ENCODE data around the gene RHOT1.

The RHOT1 gene

DNA sequence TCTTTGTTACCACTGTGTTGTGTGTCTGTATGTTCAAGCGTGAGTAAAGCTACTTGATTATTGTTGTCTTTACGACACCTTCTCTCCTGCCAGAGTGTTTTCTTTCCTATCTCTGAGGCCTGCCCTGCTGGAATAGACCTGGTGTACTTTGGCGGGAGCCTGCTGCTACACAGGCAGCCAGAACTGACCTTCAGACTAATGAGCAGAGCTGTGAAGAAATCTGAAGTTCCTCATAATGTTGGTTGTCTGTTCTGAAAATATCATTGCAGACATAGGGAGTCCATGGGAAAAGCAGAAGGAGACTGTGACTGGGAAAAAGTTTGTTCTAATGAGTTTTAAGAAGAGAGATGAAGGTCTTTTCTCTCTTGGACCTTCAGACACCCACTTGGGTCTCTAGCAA, 9.8 kb downstream of the RHOT1 start:
- H3K4me3 ChIP-seq (ENCODE audit: low read length), result no peak overlapping the region
- no peak for DNase-seq (ENCODE audit: low read depth)
- TF ChIP-seq, protein P1, sequence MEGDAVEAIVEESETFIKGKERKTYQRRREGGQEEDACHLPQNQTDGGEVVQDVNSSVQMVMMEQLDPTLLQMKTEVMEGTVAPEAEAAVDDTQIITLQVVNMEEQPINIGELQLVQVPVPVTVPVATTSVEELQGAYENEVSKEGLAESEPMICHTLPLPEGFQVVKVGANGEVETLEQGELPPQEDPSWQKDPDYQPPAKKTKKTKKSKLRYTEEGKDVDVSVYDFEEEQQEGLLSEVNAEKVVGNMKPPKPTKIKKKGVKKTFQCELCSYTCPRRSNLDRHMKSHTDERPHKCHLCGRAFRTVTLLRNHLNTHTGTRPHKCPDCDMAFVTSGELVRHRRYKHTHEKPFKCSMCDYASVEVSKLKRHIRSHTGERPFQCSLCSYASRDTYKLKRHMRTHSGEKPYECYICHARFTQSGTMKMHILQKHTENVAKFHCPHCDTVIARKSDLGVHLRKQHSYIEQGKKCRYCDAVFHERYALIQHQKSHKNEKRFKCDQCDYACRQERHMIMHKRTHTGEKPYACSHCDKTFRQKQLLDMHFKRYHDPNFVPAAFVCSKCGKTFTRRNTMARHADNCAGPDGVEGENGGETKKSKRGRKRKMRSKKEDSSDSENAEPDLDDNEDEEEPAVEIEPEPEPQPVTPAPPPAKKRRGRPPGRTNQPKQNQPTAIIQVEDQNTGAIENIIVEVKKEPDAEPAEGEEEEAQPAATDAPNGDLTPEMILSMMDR (conservative IDR thresholded peaks at IDR 0.05; ENCODE audit: low read length), result no peak

DNA sequence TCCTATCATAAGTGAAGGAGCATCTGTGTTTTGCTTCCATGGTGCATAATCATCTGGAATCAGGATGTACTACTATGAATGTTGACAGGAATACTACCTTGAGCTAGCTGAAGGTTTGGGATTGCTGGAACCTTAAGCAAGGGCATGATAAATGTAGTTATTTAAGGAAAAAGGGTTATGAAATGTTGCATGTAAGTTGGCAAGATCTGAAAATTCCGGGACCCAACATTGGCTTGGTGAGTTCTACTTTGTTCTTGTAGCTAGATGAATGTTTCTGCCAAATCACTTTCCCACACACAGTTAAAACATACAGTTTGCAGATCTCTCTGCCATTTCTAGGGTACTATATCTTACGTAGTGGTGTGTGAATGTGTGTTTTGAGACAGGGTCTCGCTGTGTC, 13.6 kb downstream of the RHOT1 start:
- peak; percentile 32 for DNase-seq (ENCODE audit: low read depth)
- H3K4me3 ChIP-seq (ENCODE audit: low read length), result no peak overlapping the region
- TF ChIP-seq, protein P1 (conservative IDR thresholded peaks at IDR 0.05; ENCODE audit: low read length), result no peak

DNA sequence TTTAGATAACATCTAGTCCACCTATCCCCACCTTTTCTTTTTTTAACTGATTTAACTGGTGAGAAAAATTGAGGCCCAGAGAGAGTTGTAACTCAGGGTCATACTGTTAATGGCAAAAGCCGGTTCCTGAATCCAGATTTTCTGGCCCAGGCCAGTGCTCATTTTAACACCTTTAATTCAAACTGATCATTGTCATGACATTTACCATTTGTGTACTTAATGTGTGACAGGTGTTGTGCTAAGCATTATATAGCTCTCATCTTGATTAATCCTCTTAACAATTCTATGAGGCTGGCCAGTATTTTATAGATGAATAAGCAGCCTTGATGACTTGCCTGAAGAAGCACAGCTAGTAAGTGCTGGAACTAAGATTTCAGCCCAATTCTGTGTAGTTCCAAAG, 14.4 kb downstream of the RHOT1 start:
- DNase-seq (ENCODE audit: low read depth), result no peak
- TF ChIP-seq, protein P1 (conservative IDR thresholded peaks at IDR 0.05; ENCODE audit: low read length), result no peak
- no peak overlapping the region for H3K4me3 ChIP-seq (ENCODE audit: low read length)

DNA sequence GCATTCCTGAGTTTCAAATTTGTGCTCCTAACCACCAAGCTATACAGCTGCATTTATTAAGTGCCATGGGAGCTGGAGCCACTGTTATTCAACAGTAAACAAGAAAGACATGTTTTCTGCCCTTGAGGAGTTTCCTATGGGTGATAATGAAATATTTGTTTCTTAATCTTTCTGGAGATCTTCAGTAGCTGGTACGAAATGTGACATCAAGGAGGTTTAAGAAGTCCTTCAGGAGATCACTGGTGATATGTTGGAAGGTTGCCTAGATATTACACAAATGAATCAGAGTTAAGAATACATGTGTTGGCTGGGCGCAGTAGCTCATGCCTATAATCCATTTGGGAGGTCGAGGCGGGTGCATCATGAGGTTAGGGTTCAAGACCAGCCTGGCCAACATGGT, 14.9 kb downstream of the RHOT1 start:
- no peak overlapping the region for H3K4me3 ChIP-seq (ENCODE audit: low read length)
- TF ChIP-seq, protein P1 (conservative IDR thresholded peaks at IDR 0.05; ENCODE audit: low read length), result no peak
- DNase-seq (ENCODE audit: low read depth), result peak; percentile 39

DNA sequence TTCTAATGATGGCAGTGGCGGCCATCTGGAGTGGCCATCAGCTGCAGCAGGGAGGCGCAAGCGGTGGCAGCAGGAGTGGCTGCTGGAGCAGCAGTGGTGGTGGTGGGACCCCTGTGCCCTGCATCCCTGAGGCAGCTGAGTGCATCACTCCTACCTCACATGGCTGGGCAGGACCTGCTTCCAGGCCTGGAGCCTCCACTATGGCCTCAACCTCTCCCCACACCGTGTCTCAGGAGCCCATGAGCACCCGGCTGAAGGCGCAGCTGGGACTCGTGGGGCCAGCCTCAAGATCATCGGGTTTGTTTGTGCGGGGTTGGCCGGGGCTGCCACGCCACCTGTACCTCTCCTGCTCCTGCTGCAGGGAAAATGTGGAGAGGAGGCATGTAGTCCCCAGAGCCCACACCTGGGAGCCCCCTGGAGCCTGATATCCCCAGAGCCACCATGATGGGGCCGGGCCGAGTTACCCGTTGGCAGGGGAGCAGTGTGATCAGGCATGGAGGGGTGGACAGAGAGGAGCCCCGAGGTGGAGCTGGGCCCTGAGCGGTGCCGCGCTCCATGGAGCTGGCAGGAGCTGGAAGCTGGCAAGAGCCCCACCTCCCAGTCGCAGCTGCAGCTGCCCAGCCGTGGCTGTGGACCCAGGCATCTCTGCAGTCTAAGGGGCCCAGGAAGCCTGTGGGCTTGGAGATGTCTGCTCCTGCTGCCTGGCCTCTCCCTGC, 16.7 kb downstream of the RHOT1 start:
- DNase-seq (ENCODE audit: low read depth), result no peak

DNA sequence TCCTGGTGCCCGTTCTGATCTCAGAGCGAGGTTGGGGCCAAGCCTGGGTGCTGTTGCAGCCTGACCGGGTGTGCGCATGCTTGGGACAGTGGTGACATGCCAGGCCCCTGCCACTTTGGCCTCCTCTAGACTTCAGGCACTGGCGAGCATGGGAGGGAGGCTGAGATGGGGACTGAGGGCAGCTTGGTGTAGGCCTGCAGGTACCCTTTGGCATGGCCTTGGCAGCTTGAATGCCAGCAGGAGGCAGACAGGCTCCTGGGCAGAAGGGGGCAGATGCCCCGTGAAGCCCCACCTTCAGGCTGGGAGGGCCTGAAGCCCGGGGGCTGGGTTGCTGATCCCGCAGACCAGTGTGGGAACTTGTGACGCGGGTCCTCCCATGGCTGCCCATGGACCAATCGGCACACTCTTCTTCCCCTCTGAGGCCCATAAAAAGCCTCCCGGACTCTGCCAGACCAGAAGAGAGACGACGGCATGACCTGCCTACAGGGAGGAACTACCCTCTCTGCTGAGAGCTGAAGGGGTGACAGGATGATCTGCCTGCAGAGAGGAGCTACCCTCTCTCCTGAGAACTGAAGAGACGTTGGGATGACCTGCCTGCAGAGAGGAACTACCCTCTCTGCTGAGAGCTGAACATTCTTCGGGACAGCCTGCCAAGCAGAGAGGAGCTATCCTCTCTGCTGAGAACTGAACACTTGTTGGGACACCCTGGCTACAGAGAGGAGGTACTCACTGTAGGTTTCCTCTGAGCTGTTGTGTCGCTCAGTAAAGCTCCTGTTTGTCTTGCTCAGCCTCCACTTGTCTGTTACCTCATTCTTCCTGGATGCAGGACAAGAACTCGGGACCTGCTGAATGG, 17.5 kb downstream of the RHOT1 start:
- H3K4me3 ChIP-seq (ENCODE audit: low read length), result no peak overlapping the region
- DNase-seq (ENCODE audit: low read depth), result no peak

More for the DNA sequence above, 16.7 kb downstream of the RHOT1 start:
- TF ChIP-seq, protein P1 (conservative IDR thresholded peaks at IDR 0.05; ENCODE audit: low read length), result no peak
- no peak overlapping the region for H3K4me3 ChIP-seq (ENCODE audit: low read length)

More for the DNA sequence above, 17.5 kb downstream of the RHOT1 start:
- TF ChIP-seq, protein P1 (conservative IDR thresholded peaks at IDR 0.05; ENCODE audit: low read length), result no peak
